Activated T-cell treated with anti-CD3 and anti-CD28 coated beads for 48 hours (primary cell): ENCODE measurements around the gene SPINT4.
"Not testable (repeated sequence)": the region's sequence is repeated elsewhere in the genome, so short reads cannot be mapped to it uniquely, and the experiment has no call there.

Experiments
- DNase-seq: peaks from one replicate; pipeline ENCODE4 v3.0.0-alpha.2; 2020; ENCODE audit warnings: low read depth

The SPINT4 gene

GRCh38 chr20:45722047-45722446 lies at the start of gene SPINT4:
Gene SPINT4 (plus strand): TSS chr20:45722347. CDS start chr20:45722368, 21 bp downstream.
- no peak for DNase-seq

DNA sequence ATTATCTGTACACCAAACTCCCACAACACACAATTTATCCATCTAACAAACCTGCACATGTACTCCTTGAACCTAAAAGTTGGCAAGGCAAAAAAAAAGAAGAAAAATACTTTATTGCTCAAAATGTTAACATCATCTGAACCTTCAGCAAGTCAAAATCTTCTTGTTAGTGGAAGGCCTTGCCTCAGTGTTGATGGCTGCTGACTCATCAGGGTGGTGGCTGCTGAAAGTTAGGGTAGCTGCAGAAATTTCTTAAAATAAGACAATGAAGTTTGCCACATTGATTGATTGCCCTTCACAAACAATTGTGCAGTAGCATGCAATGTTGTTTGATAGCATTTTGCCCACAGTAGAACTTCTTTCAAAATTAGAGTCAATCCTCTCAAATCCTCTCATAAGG lies 49.4 kb upstream of the SPINT4 start:
- DNase-seq = no peak

- no peak for DNase-seq
These were observed 42.5 kb upstream of the SPINT4 start for GRCh38 chr20:45679650-45680049.

DNA sequence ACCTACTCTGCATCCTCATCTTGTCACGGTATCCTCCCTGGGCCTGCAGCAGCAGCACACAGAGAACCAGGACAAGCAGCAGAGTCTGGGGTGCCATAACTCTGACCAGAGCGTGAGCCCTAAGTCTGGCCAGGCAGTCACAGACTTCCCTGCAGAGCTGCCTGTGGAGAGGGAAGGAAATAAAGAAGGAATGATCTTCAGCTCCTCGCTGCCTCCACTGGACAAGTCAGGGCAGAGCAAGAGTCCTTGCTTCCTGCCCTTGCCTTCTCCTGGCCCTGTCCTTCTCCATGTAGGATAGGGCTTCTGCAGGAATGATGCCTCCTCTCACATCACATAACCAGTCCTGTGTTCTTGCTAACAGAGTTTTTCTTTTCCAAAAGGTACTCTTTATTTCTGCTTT lies 36.3 kb upstream of the SPINT4 start:
- no peak for DNase-seq

DNA sequence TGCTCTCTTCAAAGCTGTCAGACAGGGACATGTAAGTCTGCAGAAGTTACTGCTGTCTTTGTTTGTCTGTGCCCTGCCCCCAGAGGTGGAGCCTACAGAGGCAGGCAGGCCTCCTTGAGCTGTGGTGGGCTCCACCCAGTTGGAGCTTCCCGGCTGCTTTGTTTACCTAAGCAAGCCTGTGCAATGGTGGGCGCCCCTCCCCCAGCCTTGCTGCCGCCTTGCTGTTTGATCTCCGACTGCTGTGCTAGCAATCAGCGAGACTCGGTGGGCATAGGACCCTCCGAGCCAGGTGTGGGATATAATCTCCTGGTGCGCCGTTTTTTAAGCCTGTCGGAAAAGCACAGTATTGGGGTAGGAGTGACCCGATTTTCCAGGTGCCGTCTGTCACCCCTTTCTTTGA lies 28.8 kb upstream of the SPINT4 start:
- not testable (repeated sequence) for DNase-seq

- DNase-seq = no peak
These were observed 26.7 kb upstream of the SPINT4 start for GRCh38 chr20:45695496-45695895.

DNA sequence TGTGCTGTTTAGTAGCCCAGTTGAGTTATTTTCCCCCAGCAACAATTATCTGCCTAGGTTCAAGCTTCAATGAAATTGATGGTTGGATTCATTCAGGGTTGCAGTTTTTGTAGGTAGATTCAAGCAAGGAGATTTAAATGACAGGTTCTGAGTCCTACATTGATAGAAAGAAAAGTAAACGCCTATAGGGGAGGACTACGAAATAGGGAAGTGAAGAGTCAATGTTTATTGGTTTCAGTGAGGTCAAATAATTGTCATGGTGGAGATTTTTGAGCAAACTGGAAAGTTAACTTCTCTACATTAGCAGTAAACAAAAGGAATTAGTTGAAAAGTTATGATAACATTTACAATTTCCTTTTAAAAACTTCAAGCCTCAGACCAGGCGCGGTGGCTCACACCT lies 21.0 kb upstream of the SPINT4 start:
- no peak for DNase-seq

DNA sequence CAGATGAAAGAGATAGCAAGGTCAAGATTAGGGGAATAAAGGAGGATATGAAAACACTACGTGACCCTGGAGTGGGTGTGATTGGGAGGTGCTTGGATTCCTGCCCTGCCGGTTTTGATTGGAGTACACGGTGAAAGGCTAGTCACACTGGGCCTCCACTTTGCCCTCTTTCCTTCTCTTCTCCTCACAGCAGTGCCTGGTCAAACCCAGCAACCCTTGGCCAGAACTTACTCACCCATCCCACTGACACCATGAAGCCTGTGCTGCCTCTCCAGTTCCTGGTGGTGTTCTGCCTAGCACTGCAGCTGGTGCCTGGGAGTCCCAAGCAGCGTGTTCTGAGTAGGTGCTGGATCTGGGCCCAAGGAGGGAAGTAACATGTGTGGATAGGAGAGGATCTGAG lies 20.3 kb upstream of the SPINT4 start, which contains the start of gene WFDC13:
Gene WFDC13, plus strand, starts transcription at position 166 of the 400 bp plus-strand sequence. Its CDS starts 86 bp downstream, at position 252.
- DNase-seq = no peak

DNA sequence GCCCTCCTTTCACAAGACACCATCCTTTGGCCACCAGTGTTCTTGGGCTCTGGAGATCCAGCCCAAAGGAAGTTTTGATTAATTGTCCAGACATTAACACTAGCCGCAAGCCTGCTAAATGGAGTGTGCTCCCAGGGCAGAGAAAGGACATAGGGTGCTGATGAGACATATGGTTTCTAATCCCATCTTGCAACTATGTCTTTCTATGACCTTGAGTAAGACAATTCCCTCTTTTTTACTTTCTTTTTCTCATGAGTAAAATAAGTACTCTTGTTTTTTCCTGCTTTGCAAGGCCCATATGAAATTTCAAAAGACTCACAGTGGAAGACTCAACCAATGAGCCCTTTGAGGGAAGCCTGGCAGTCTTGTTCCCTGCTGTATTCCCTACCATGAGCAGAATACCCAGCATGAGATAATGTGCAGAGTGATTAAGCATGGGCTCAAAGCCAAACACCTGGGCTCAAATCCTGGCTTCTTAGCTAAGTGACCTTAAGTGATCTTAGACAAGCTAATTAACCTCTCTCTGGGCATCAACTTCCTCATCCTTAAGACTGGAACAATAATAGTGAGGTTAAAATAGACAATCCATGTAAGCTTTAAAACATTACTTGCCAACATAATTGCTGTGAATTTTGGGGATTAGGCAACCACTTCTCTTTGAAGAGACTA lies 17.0 kb upstream of the SPINT4 start, which contains the start of gene WFDC10B:
Gene WFDC10B, minus strand, starts transcription at position 51 of the 669 bp plus-strand sequence. CDS start 19,027 bp downstream, outside the sequence.
- no peak for DNase-seq

GRCh38 chr20:45716141-45716688 lies 5.9 kb upstream of the SPINT4 start:
- not testable (repeated sequence) for DNase-seq

GRCh38 chr20:45725134-45725533 lies 3.0 kb downstream of the SPINT4 start:
- no peak for DNase-seq

- no peak for DNase-seq
These were observed 4.9 kb downstream of the SPINT4 start for GRCh38 chr20:45727044-45727443.

GRCh38 chr20:45732199-45732598 lies 10.1 kb downstream of the SPINT4 start:
- DNase-seq = no peak

DNA sequence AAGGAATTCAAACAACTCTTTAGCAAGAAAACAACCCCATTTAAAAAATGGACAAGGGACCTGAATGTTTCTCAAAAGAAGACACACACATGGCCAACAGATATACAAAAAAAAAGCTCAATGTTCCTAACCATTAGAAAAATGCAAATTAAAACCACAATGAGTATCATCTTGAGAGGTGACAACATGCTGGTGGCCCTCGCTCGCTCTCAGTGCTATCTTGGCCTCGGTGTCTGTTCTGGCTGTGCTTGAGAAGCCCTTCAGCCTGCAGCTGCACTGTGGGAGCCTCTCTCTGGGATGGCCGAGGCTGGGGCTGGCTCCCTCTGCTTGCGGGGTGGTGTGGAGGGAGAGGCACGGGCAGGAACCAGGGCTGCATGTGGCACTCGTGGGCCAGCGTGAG lies 13.4 kb downstream of the SPINT4 start:
- no peak for DNase-seq

GRCh38 chr20:45735988-45736387 lies 13.8 kb downstream of the SPINT4 start:
- no peak for DNase-seq

GRCh38 chr20:45742596-45742995 lies 20.4 kb downstream of the SPINT4 start:
- DNase-seq = no peak

DNA sequence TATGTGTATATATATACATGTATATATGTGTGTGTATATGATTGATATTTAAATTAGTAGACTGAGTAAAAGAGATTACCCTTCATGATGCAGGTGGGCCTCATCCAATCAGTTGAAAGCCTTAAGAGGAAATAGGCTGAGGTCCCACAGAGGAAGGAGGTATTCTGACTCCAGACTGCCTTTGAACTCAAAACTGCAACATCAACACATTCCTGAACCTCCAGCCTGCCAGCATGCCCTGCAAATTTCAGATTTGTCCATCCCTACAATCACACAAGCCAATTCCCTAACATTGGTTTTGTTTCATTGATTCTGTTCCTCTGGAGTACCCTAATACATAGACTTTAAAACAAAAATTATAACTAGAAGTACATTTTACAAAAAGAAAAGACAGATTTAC lies 22.9 kb downstream of the SPINT4 start:
- no peak for DNase-seq

- no peak for DNase-seq
These were observed 29.6 kb downstream of the SPINT4 start for GRCh38 chr20:45751721-45752120.

- DNase-seq = no peak
These were observed 30.6 kb downstream of the SPINT4 start for GRCh38 chr20:45752746-45753145.

DNA sequence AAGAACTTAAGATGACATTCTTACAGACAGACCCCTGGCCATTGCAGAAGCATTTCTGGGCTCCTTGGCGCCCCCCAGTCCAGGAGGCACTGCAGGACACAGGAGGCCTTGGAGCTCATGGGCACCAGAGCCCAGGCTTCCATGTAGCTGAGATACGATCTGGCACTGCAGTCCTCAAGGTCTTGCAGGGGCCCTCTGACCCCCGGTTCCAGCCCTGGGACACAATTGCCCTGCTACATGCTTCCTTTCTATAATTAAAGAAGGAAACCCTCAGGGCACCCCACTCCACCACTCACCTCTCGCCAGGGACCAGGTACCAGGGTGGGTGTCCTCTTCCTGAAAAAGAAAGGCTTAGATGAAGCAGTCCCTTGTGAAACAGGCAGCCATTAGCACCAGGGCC lies 35.9 kb downstream of the SPINT4 start:
- no peak for DNase-seq

DNA sequence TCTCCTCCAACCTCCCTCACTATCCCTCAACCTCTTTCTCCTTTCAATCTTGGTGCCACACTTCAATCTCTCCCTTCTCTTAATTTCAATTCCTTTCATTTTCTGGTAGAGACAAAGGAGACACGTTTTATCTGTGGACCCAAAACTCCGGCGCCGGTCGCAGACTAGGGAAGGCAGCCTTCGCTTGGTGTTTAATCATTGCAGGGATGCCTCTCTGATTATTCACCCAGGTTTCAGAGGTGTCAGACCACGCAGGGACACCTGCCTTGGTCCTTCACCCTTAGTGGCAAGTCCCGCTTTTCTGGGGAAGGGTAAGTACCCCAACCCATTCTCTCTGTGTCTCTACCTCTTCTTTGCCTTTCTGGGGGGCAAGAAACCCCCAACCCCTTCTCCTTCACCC lies 37.8 kb downstream of the SPINT4 start:
- not testable (repeated sequence) for DNase-seq

DNA sequence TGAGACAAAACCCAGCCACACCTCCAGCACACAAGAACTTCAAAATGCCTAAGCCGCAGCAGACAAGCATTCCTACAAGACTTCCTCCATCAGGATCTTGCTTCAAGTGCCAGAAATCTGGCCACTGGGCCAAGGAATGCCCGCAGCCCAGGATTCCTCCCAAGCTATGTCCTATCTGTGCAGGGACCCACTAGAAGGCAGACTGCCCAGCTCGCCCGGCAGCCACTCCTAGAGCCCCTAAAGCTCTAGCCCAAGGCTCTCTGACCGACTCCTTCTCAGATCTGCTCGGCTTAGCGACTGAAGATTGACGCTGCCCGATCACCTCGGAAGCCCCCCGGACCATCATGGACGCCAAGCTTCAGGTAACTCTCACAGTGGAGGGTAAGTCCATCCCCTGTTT lies 39.8 kb downstream of the SPINT4 start:
- not testable (repeated sequence) for DNase-seq

DNA sequence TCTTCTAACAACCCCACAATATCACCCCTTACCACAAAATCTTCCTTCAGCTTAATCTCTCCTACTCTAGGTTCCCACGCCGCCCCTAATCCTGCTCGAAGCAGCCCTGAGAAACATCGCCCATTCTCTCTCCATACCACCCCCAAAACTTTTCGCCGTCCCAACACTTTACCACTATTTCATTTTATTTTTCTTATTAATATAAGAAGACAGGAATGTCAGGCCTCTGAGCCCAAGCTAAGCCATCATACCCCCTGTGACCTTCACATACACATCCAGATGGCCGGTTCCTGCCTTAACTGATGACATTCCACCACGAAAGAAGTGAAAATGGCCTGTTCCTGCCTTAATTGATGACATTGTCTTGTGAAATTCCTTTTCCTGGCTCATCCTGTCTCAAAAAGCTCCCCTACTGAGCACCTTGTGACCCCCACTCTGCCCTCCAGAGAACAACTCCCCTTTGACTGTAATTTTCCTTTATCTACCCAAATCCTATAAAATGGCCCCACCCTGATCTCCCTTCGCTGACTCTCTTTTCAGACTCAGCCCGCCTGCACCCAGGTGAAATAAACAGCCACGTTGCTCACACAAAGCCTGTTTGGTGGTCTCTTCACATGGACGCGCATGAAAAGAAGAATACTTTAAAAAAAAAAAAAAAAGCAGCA lies 42.6 kb downstream of the SPINT4 start:
- DNase-seq = not testable (repeated sequence)
